Mucosa of gallbladder (tissue), 1 donor: ENCODE measurements around the gene CRYAA. TPM values are rescaled to one million over a fixed set of nuclear protein-coding genes. Genes with fewer than 3 reads are reported as not detected.
A peak's percentile ranks its signal among the peaks of the same experiment; 100 is the strongest.
"Not testable (repeated sequence)": the region's sequence is repeated elsewhere in the genome, so short reads cannot be mapped to it uniquely, and the experiment has no call there.

Experiments used
- DNase-seq: peaks from one replicate; pipeline ENCODE4 v3.0.0-alpha.2; 2020; ENCODE audit warnings: low spot score
- total RNA-seq: library from RNA; stranded (reverse); gene quantifications from one replicate; pipeline ENCODE4 v1.2.1, GENCODE V29; 2021
- donor health status: DM: no; HTN: no; CAD: no.

Gene CRYAA, protein sequence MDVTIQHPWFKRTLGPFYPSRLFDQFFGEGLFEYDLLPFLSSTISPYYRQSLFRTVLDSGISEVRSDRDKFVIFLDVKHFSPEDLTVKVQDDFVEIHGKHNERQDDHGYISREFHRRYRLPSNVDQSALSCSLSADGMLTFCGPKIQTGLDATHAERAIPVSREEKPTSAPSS
- total RNA-seq, result not detected

DNA sequence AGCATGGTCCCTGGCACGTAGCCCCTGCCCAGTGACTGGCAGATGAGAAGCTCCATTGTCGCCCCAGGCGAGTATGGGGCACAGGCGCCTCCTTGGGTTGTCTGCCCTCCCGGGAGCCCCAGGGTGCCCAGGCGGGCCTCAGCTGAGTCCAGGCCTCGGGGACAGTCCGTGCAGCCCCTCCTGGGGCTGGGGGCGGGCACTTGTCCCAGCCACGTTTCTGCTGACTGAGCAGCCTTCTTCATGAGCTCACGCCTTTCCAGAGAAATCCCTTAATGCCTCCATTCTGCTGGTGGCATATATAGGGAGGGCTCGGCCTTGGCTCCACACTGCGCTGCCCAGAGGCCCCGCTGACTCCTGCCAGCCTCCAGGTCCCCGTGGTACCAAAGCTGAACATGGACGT, at the start of gene CRYAA:
TSS of gene CRYAA (plus strand) at position 301 of the 400 bp plus-strand sequence. CDS start at position 393, 92 bp downstream.
- DNase-seq, result not testable (repeated sequence)

DNA sequence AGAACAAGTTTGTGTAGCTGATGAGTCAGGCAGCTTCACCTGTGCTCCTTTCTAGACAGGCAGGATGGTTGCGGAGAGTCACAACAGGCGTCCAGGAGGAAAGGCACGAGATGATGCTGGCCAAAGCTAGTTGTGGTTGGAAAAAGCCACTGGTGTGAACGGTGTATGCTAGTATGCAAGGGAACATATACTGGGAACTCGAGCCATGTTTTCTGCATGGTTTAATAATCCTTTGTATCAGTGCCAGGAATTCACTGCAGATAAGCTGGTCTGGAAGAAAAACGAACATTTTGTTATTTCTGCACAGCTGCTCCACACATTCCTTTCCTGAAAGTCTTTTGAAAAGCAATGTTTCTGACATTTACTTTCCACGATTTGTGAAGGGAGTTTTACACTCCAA, 38.7 kb upstream of the CRYAA start:
- not testable (repeated sequence) for DNase-seq

DNA sequence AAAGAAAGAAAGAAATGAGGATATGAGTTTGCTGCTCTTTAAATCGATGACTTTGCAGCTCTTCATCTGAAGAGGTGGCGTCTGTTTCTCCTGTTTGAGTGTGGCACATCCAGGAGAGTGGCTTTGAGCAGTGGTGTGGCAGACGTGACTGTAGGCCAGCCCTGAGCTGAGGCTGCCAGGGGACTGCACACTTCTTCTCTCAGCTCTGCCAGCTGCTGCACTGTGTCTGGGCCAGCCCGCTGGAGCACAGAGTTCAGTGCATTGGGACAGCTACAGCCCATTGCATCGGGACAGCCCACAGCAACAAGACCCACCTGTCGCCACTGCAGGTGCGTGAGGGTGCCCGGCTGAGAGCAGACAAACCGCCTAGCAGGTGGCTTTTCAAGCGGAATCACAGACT, 34.3 kb upstream of the CRYAA start:
- not testable (repeated sequence) for DNase-seq

DNA sequence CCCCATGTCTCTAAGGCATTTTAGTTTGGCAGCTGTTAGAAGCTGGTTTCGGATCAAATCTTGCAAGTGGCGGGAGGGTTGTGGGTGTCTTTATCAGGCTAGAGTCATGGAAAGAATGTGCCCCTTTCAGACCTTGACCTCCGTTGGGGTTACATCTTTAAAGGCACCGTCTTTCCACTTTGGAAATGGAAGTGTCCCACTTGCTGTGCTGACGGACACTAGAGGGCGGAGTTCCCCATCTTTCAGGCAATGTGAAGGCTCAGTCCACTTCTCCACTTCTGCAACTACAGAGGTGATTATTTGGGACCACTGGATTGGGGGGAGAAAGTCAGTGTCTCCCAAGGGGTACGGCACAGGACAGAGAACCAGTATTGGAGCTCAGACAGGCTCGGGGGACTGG, 29.9 kb upstream of the CRYAA start:
- DNase-seq, result not testable (repeated sequence)

DNA sequence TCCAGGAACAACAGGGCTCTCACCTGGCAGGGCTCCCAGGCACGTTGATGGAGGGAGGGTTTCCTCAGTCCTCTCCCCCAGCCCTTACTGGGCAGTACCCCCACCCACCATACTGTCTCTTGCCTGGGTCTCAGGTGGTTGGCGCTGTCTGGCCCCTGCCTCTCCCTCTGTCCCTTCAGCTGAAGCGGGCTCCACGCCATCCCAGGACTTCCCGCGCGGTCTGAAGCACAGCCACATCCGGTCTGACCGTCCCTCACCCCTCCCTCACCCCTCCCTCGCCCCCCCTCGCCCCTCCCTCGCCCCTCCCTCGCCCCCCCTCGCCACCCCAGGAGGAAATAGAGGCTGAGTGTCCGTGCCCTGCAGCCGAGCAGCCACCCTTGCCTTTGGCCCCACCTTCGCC, 27.4 kb upstream of the CRYAA start:
- DNase-seq, result not testable (repeated sequence)

DNA sequence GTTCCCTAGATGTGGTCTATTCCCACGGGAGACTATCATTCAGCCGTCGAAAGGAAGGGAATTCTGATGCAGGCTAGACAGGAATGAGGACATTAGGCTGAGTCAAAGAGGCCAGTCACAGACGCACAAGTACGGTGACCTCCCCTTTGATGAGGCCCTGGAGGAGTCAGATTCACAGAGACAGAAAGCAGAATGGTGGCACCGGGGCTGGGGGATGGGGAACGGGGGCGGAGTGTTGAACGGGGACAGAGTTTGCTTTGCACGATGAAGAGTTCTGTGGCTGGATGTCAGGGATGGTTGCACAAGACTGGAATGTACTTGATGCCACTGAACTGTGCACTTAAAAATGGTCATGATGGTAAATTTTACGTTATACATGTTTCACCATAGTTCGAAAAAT, 22.2 kb upstream of the CRYAA start:
- not testable (repeated sequence) for DNase-seq

DNA sequence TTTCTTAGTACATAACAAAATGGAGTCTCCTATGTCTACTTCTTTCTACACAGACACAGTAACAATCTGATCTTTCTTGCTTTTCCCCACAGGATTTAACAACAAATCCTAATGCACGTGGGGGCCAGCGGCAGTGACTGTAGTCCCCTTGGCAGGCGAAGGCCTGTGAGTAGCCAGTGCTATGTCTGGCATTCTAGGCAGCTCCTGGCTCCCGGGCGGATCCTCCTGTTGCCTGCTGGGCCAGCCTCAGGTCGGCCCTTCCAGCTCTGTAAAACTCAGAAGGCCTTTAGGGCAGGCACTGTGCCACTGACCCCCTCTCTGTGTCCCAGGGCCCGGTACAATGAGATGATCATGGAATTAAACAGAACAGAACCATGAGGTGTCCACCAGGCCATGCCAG, 20.8 kb upstream of the CRYAA start:
- DNase-seq, result not testable (repeated sequence)

DNA sequence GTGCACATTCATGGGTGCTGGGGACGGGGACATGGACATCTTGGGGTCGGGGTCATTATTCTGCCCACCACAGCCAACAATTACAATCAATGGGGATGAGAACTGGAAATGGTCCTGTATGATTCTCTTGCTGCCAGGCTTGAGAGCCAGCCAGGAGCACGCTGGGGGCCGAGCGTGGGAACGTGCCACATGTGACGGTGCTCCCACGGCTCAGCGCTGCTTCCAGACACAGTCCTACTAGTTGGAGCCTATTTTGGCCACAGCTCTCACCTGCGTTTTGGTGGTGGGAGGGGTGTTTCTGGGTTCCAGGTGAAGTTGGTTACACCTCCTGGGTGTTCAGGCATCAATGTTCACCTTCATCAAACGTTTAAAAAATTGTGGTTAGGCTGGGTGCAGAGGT, 19.5 kb upstream of the CRYAA start:
- DNase-seq, result not testable (repeated sequence)

DNA sequence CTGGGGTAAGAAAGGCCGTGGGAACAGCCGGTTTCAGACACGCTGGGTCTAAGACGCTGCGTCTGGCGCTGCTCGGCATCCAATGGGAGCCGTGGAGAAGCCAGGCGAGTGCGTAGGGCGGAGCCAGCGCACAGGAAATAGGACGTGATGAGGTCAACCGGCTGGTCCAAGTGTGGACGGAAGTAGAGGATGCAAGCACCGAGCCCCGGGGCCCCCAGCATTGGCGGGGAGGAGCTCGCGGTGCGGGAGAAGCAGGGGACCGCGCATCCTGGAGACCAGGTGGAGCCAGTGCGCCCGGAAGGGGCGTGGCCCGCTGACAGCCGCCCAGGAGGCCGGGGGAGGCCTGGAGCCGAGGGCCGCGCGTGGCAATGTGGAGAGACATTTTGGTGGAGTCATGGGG, 15.2 kb upstream of the CRYAA start:
- not testable (repeated sequence) for DNase-seq

DNA sequence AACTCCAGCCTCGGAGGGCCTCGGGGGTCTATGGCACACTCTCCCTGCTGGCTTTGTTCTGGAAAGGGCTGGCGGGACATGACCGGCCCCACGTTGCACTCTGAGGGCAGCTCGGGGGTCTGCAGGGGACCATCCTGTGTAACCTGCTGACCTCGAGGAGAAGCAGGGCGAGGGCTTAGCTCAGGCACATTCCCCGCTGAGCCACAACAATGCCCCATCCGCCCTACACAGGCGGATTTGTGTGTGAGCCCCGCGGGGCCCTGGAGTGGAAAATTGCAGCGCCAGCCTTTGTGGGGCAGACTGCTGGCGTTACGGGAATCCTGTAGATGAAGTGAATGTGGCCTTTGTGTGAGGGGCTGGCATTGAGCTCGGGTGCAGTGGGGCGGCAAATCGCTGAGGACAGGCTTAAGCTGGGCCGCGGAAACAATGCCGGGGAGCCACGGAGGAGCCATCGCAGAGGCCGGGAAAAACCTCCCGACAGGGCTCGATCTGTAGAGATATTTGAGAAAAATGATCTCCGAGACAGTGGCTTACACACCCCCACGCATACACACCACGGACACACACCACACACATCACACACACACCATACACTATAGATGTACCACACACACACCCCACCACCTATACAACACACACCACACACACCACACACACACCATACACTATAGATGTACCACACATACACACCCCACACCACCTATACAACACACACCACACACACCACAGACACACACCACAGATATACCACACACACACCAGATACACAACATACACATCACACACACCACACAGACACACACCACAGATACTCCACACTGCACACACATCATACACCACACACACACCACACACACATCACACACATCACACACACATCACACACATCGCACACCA, 9.3 kb upstream of the CRYAA start:
- not testable (repeated sequence) for DNase-seq

DNA sequence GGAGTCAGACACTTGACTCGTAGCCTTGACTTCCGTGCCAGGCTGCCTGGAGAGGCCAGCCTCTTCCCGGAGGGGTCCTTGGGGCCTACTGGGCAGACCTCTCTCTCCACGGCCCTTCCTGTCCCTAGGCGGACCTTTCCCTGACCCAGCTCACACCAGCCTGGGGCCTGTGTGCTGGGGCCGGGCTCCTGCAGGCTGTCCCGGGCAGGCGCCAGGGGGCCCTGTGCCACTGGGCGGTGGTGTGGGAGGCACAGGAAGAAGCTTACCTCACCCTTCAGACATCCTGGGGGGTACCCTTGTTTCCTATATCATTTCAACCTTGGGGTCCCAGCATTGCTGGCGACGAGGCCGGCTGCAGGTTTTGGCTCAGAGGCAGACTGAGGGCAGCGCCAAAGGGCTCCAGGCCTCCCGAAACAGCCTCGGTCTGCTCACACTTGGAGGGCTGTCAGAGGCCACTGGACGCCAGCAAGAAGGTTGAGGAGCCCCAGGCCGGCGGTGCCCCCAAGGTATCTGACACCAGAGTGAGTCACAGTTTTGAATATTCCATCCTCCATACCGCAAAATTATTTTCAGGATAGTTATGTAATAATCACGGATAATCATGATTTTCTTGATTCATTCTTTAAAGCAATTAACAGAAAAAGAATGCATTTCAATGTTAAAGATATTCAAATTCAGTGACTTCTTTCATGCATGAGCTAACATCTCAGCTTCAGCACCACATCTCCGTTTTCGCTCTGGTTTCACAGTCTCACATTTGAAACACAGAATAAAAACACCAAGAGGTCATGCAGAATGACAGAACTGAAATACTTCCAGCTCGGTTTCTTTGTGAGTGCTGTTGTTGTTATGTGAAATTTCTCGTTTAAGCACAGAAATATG, 6.7 kb upstream of the CRYAA start:
- not testable (repeated sequence) for DNase-seq

DNA sequence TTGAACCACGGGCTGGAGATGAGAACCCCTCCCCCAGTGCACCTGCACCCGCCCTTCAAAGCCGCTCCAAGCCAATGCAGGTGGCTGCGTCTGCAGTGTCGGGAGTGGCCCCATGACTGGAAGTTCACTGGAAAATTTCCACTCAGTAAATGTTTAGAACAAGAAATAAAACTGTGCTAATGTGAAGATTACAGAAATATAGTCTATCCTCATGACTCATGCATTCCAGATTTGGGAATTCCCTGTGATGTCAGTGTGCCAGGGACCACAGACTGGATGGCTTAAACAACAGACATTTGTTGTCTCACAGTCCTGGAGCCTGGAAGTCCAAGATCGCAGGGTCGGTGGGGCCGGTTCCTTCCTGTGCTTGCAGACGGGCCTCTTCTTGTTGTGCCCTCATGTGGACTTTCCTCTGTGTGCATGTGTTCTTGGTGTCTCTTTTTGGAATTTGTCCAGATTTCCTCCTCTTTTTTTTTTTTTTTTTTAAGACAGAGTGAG, 6.1 kb upstream of the CRYAA start:
- DNase-seq, result not testable (repeated sequence)

DNA sequence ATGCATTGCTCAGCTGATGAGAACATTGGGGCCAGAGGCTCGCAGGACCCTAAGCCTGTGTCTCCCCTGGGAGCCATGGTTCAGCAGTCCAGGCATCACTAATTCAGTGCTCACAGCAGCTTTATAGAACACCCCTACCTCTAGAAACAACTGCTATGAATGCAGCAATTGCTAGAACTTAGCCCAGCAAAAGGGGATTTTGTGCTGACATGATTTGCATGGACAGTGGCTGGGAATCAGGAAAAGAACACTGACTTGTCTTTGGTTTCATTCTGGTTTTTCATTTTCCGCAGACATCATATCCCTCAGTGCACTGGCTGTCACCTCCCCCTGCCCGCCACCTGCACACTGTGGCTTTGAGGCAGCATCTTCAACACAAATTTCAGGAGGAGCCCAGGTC, 4.0 kb upstream of the CRYAA start:
- not testable (repeated sequence) for DNase-seq

DNA sequence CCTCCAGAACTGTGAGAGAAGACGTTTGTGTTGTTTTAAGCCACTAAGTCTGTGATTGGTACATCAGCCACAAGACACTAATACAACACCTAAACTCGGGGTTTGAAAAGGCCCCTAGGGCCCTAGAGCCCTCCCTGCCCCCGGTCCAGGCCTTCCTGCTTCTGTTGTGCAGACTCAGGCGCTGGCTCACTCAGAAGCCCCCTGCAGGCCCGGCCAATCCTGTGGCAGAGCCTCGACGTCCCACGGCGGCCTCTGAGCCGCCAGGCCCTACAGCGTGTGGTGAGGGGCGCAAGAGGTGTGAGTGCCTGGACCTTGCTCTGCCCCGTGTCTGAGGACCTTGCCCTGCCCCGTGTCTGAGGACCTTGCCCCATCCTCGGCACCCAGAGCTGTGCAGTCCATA, 3.1 kb upstream of the CRYAA start:
- DNase-seq, result not testable (repeated sequence)

DNA sequence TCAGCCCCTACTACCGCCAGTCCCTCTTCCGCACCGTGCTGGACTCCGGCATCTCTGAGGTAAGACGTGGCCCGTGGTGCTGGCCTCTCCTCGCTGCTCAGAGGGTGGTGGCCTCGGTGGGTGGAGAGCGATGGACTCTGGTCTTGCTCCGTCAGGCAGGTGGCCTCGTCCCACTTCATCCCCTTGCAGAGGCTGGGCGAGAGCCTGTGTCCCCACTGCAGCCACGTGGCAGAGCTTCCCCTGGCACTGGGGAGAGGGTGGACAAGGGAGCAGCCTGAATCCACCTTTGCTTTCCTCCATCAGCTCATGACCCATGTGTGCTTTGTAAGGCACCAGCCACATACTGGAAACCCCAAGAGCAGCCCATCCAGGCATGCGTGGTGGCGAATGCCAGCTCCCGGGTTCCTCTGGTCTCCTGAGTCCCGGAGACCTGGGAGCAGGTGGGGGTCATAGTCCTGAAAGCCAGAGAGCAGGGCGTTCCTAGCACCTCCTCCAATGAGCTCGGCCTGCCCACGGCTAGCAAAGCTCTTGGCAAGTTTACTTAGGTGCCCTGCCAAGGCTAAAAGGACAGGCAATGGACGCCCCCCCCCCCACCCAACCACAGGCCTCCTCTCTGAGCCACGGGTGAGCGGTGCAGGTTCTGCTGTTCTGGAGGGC, 550 bp downstream of the CRYAA start:
- DNase-seq, result not testable (repeated sequence)

DNA sequence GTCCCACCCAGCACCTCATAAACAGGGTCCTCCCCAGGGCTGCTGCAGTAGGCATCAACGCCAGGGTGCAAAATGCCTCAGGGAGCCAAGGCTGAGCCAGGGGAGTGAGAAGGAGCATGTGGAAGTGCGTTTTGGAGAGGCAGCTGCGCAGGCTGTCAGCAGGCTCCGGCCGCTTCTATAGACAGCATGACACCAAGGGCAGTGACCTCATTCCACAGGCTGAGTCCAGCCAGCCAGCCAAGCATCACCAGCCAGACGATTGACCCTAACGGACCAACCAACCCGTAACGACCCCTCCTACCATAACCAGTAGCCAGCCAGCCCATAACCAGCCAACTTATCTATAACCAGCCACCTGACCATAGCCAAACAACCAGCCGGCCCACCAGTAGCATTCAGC, 1.1 kb downstream of the CRYAA start:
- not testable (repeated sequence) for DNase-seq

DNA sequence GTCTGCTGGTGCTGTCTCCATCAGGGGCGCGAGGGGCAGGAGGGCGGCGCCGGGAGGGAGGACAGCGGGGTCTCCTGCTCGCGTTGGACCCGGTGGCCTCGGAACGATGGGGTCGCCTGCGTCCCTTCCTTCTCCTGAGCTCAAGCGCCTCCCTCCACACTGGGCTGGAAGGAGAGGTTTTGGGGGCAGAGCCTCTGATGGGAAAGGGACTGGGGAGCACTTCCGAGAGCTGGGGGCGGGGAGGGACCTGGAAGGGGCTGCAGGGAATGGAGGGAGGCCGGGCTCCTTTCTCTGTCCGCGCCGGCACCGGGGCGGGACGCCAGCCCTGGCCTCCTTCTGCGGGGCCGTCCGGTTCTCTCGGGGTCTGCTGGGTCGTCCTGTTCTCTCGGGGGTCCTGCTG, 4.0 kb downstream of the CRYAA start:
- not testable (repeated sequence) for DNase-seq

DNA sequence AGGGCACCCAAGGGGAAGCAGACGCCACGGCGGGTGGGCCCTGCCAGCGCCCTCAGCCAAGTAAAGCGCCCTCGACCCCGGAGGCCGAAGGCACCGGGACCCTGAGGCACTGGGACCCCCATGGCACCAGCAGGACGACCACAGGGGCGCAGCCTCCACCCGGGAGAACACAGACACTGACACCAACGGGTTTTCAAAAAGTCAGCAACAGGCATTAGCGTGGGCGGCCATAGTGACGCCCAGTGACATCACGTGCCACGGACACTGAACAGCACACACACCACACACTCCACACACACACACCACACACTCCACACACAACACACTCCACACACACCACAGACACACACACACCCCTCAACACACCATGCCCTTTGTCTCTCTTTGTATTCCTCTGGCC, 4.6 kb downstream of the CRYAA start:
- DNase-seq, result peak; percentile 10

DNA sequence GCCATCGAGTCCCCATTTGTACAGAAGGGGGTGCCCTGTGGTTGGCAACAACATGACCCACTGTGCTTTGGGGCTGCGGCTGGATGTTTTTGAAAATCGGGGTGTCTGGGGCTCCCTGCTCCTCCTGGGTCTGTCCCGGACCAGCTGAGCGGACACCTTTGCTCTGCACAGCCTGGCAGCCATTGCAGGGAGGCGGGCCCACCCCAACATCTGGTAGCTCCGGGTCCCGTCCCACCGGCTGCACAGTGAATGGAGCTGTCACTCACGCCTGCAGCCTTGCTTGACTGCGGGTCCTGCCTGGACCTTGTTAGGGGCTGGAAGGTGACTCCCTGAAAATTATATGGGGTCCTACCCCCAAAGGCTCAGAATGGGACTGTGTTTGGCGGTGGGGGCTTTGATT, 5.1 kb downstream of the CRYAA start:
- DNase-seq, result not testable (repeated sequence)

DNA sequence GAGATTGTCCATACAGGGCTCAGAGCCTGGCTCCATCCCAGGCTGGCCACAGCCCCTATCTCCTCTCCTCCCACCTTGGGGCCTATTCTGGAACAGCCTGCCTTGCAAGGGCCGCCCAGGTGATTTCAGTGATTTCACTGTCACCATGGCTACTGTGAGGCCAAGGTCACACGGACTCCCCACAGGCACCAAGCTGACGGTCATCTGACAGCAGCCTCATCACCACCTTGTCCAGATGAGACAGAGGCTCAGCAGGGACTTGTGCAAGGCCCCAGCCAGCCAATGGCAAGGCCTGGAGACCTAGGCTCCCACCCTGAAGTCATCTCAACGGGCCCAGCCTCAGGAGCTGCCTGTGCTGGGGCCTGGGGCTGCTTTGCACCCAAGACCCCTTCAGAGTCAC, 6.2 kb downstream of the CRYAA start:
- not testable (repeated sequence) for DNase-seq

DNA sequence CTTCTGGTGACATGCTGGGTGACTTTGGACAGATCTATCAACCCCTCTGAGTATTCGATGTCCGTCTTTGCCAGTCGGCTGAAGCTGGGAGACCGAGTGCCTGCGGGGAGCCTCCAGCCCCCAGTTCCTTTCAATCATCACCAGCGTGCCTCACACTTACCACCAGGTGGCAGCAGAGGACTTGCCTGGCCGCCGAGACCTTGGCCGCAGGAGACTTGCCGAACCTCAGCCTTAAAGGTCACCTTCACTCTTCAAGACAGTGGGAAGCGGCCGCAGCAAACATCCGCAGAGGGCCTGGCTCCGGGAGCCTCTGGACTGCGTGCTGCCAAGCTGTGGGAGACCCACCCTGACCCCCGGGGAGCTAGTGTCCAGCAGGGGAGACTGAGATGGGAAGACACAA, 7.8 kb downstream of the CRYAA start:
- DNase-seq, result not testable (repeated sequence)
